NOMO-1 treated with dmso at 0.1 percent for 144 hours (cell line): Measurements from ENCODE around the gene TNIP1.

Experiments
- DNase-seq: peaks from one replicate; lab custom pipeline; 2025; ENCODE audit not compliant: unreplicated experiment; lab: John Stamatoyannopoulos, UW

The TNIP1 gene

DNA sequence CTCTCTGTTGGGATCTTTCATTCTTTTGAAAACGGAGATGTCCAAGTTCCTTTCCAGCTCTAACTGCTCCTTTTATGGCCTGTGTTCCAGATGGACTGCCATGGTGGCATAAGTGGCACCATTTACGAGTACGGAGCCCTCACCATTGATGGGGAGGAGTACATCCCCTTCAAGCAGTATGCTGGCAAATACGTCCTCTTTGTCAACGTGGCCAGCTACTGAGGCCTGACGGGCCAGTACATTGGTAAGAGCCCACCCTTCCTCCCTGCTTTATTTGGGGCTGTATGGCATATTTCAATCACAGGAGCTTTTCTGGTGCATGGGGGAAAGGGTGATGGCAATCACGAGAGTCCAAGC is 55.6 kb downstream of the TNIP1 start:
- DNase-seq = no peak

DNA sequence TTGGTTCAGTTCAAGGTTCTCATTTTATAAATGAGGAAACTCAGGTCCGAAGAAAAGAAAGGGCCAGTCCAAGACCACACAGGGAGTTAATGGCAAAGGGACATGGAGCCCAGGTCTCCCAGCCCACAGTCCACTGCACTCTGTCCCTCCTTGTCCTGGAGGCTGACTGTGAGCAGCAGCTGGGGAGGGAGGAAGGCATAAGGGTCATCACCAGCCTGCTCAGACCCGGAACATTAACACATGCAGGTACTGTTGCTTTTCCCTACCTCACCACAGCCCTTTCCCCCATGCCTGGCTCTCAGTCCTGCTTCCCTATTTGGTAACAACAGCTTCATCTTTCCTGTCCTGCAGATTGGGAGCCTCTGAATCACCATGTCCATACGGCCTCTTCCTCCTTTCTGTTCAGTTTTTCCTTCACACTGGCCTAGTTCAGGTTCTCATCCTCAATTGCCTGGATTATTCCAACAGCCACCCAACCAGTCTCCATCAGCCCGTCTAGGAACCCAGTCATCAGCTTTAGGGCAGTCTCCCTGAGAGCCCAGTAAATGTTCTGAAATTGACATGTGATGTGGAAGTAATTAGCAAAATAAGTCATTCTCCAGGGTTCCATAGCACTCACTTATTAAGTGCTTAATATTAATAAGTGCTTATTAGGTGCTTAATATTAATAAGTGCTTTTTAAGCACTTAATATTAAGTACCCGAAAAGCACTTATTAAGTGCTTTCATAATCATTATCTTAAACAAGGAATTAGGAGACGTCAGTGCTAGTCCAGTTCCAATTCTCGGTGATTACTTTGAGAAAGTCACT is 56.2 kb downstream of the TNIP1 start:
- DNase-seq = no peak

GRCh38 chr5:151023651-151024050 is 57.2 kb downstream of the TNIP1 start:
- DNase-seq = no peak

DNA sequence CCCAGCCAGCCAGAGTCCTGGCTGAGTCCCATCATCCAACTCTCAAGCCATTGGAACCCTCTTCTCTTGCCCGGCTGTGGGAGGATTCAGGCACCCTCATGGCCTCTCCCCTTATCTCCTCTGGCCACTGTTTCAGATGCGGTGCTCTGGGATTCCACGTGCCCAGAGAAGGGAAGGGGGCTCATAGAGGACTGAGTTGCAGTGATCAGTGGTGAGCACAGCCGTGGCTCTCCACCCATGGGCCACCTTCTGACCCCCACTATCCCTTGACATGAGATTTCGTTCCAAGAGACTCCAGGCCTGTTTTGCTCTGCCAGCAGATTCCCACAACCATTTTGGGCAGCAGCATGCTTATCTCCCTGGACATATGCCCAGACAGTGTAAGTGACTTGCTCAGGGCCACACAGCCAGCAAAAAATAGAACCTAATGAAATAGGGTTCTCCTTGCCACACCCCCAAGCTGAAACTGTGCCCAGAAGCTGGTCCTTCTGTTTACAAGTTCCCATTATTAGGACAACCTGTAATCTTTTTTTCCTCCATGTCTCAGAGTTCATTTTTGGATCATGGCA is 57.7 kb downstream of the TNIP1 start:
- DNase-seq = no peak

- no peak for DNase-seq
Measured at GRCh38 chr5:151022511-151023018, 58.3 kb downstream of the TNIP1 start.

GRCh38 chr5:151021746-151022145 is 59.1 kb downstream of the TNIP1 start:
- DNase-seq = no peak

DNA sequence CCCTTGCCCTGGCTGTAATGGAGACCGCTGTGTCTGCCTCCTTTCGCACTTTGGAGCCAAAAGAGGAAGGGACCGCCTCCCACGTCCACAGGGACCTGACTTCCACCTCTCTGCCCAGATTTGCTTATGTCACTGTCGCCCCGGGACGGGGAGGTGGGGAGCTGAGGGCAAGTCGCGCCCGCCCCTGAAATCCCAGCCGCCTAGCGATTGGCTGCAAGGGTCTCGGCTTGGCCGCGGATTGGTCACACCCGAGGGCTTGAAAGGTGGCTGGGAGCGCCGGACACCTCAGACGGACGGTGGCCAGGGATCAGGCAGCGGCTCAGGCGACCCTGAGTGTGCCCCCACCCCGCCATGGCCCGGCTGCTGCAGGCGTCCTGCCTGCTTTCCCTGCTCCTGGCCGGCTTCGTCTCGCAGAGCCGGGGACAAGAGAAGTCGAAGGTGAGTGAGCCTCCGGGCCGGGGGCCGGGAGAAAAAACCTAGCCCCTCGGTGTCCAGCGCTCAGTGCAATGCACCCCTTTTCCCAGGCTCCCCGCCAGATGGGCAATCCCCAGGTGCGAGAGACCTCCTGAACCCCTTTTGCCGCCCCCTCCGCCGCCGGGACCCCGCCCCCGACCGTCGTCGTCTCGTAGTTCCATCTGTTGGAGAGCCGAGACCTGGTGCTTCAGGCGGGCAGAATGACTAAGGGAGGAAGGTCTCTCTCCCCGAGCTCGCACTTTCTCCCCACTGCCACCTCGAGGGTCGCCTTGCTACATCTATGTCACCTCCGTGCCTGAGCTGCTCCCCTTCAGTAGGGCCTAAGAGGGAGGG is 60.3 kb downstream of the TNIP1 start, which contains the start of gene GPX3:
GPX3 (plus strand) TSS at position 288 of the 807 bp plus-strand sequence; CDS start at position 352, 64 bp downstream.
- peak; percentile 89 for DNase-seq

DNA sequence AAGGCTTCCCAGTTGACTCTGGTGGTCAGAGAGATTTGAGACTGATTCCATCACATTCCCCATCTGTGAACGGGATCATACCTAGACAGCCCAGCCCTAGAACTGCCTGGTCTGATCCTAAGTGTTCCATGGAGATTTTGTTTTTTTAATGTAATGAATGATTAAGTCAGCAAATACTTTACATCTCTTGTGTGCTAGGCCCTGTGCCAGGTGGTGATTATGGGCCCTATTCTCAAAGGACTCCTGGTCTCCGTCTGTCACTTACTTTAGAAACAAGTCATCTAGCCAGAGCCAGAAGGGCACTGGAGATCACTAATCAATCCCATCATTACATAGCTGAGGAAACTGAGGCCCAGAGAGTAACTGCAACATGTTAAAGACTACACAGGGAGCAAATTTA is 61.5 kb downstream of the TNIP1 start:
- DNase-seq = no peak

DNA sequence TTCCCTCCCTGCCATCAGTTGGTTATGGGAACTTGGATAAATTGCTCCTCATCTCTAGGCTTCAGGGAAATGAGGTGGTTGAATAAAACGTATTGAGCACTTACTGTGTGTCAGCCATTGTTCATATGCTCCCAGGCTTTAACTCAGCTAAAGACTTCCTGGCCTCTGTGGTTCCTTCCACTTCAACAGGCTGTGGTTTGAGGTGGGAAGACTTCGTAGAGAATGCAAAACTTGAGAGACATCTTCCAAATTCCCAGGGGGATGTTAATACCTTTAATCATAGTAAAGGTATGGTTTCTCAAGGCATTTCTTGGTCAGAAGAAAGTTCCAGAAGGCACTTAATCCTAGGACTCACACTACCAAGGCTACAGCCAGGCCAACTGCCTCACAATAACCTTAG is 62.0 kb downstream of the TNIP1 start:
- DNase-seq = no peak

- no peak for DNase-seq
Measured at GRCh38 chr5:151017897-151018296, 62.9 kb downstream of the TNIP1 start.

GRCh38 chr5:151016700-151017099 is 64.1 kb downstream of the TNIP1 start:
- peak; percentile 93 for DNase-seq

DNA sequence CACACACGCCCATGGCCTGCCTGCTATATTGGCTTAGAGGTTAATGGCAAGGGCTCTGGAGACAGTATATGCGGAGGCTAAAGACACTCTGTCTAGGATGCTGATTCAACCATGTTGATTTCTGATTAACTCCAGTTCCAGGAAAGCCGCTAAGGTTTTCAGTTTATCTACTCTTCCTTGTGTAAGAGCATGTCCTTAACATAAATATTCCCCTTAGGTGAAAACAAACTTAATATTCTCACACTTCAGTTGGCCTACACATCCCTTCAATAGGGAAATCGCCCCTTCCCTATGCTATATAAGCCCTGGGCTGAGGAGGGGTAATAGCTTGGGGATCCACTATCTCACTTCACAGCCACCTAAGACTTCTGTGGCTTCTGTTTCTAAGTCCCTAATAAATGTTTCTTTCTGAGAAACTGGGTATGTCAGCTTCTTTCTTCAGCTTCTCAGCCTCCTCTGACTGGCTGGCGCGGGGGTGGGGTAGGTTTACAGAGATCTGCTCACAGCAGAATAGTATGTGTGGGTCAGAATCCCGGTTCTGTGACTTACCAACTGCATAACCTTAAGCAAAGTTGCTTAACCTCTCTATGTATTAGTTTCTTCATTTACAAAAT is 64.8 kb downstream of the TNIP1 start:
- no peak for DNase-seq

DNA sequence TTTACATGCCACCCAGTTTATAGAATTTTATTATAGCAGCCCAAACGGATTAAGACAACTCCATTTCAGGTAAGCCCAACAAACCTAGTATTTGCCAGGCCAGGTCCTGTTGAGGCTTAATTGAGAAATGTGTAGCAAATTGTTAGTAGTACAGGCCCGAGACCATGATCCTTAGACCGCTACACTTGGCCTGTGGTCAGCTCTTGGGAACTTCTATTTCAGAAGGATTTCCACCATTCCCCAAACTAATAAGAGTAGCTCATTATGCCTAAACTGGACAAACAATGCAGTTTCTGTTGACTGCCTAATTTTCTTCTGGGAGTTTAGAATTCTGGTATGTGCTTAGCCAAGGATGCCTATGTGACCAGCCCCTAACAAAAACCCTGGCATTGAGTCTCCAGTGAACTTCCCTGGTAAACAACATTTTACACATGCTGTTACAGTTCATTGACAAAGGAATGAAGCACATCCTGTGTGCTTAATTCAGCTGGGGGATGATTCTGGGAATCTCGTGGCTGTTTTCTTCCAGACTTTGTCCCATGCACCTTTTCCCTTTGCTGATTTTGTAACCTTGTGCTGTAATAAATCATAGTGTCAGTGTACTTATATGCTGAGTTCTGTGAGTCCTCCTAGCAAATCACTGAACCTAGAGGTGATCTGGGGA is 66.0 kb downstream of the TNIP1 start:
- no peak for DNase-seq

DNA sequence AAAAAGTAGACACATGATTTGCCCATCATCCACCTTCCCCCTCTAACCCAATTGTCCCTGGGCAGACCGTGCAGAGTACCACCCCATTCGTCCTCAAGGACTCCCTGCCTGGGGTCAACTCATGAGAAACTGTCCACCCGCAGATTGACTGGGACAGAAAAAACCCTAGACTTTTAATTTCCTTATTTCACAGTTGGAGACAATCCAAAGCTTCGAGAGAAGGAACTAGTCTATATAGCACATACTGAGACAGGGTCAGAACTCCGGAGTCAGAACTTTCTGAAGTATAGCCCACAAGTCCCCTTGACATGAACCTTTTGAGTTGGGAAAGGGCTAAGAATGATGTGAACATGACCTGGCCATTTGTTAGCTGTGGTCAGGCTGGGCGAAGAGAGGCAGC is 68.0 kb downstream of the TNIP1 start:
- DNase-seq = no peak

DNA sequence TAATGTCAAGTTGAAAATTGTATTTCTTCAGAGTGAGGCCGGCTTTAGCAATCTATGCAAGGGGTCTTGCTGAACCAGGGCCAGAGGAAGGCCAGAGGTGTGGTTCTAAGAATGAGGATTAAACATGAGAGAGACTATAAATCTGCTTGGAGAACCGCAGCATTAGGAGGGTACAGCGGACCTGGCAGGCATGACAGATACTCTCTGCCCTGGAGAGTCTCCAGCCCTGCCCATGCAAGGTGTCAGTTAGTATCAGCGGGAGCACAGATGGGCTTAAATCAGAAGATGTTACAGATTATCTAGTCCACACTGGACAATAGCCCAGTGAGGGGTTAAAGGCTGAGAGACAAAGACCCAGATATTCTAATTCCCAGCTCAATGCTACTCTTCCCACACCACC is 71.9 kb downstream of the TNIP1 start:
- DNase-seq = no peak

GRCh38 chr5:151008210-151008491 is 72.7 kb downstream of the TNIP1 start:
- no peak for DNase-seq

DNA sequence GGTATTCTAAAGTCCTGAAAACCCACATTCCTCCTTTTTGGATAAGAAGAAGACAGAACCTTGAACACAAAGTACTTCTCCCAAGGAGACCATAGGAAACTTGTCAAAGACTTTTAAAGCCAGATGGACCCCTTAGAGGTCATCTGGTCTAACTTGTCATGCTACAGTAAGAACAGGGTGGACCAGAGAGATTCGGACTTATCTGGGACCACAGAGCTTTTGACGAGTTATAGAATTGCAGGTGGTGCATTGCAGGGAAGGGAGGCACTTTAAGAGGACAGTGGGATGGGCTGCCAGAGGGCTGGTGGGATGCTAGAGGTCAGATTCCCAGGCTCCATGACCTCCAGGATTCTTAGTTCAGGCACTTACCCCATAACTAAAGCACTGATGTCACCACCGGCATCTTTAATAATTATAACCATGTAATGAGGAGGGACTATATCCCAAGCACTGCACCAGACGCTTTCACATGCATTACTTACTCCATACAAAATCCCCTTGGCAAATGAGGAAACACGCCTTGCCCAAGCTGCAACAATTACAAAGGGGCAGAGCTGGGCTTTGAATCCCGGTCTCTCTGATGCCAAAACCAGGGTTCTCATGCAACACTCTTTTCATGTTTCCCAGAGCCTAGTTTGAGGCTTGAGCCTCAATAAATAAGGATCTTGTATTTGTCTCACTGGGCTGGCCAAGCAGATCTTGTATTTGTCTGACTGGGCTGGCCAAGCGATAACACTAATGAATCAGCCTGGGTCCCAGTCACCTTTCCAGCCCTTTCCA is 73.2 kb downstream of the TNIP1 start:
- no peak for DNase-seq

- DNase-seq = no peak
Measured at GRCh38 chr5:151006704-151007334, 74.0 kb downstream of the TNIP1 start.

- DNase-seq = no peak
Measured at GRCh38 chr5:151005950-151006576, 74.8 kb downstream of the TNIP1 start.
